SU-DHL-6 (cell line): ENCODE results near the gene TICAM1.

ENCODE experiments used
- H2AFZ ChIP-seq: fragments of 200-600 bp; sonication (generic); 2 replicates; pipeline ENCODE4 v1.6.1; 2014; ENCODE audit warnings: low read depth, mild to moderate bottlenecking, moderate library complexity, mixed read lengths, antibody characterized with exemption, low read length; ENCODE audit not compliant: severe bottlenecking
- H3F3A ChIP-seq: fragments of 200-600 bp; shearing (Covaris generic); 2 replicates; pipeline ENCODE4 v1.6.0; 2016; ENCODE audit warnings: antibody characterized with exemption, mild to moderate bottlenecking; ENCODE audit not compliant: insufficient read depth
- H3K27ac ChIP-seq: fragments of 200-600 bp; sonication (generic); 2 replicates; pipeline ENCODE4 v1.5.1; 2016; ENCODE audit warnings: low read depth, mild to moderate bottlenecking, low read length, moderate library complexity, mixed read lengths
- H3K27me3 ChIP-seq: fragments of 200-600 bp; sonication (generic), shearing (Covaris generic); 2 replicates; pipeline ENCODE4 v1.6.0; 2014; ENCODE audit warnings: mild to moderate bottlenecking, low read length
- H3K36me3 ChIP-seq: fragments of 200-600 bp; sonication (generic); 2 replicates; pipeline ENCODE4 v1.6.1; 2014; ENCODE audit warnings: mild to moderate bottlenecking, low read length, mixed read lengths
- H3K4me2 ChIP-seq: fragments of 300-600, 200-600 bp; shearing (Covaris generic), sonication (generic); 2 replicates; pipeline ENCODE4 v1.6.0; 2014; ENCODE audit warnings: low read length, low read depth, mild to moderate bottlenecking; ENCODE audit not compliant: poor library complexity, severe bottlenecking
- H3K4me3 ChIP-seq: fragments of 200-600 bp; sonication (generic); 2 replicates; pipeline ENCODE4 v1.5.1; 2014; ENCODE audit warnings: antibody characterized with exemption, low read length, mild to moderate bottlenecking, mixed read lengths; ENCODE audit not compliant: insufficient read depth, poor library complexity, severe bottlenecking
- H3K79me2 ChIP-seq: fragments of 200-600 bp; sonication (generic); 2 replicates; pipeline ENCODE4 v1.6.1; 2014; ENCODE audit warnings: mild to moderate bottlenecking, low read length, moderate library complexity; ENCODE audit not compliant: insufficient read depth
- H3K9ac ChIP-seq: fragments of 200-600 bp; sonication (generic); 2 replicates; pipeline ENCODE4 v1.7.0; 2014; ENCODE audit warnings: mild to moderate bottlenecking, low read length
- H3K9me2 ChIP-seq: fragments of 200-600 bp; sonication (generic); replicated peaks from 2 replicates; pipeline ENCODE4 v1.6.1; 2014; ENCODE audit warnings: low read length; ENCODE audit not compliant: insufficient read depth
- H3K9me3 ChIP-seq: fragments of 200-600 bp; sonication (generic); 2 replicates; pipeline ENCODE4 v1.6.1; 2014; ENCODE audit warnings: low read length, mixed read lengths; ENCODE audit not compliant: insufficient read depth
- H4K20me1 ChIP-seq: fragments of 200-600 bp; sonication (generic); 2 replicates; pipeline ENCODE4 v1.6.1; 2014; ENCODE audit warnings: low read depth, mild to moderate bottlenecking, antibody characterized with exemption, low read length, moderate library complexity, mixed read lengths
- CTCF ChIP-seq: fragments of 200-600 bp; sonication (generic); IDR thresholded peaks from one replicate; pipeline ENCODE4 v1.5.1; 2017; ENCODE audit warnings: antibody characterized with exemption, mild to moderate bottlenecking, low read length, moderate library complexity; ENCODE audit not compliant: insufficient read depth, poor library complexity, severe bottlenecking
- EZH2phosphoT487 ChIP-seq: fragments of 200-600 bp; sonication (generic), shearing (Covaris generic); conservative IDR thresholded peaks from 2 replicates; pipeline ENCODE4 v1.6.1; 2018; ENCODE audit warnings: mild to moderate bottlenecking, antibody characterized with exemption, low read length, moderate library complexity, mixed read lengths

The TICAM1 gene

GRCh38 chr19:4877753-4878490 lies 46.4 kb upstream of the TICAM1 start:
- H3K79me2 ChIP-seq, result no peaks in the 10 kb centered on the region
- H3K9ac ChIP-seq, result no peak overlapping the region; the same call in 1 of the 2 replicates
- no peaks in the 10 kb centered on the region for H3K36me3 ChIP-seq
- H3K27me3 ChIP-seq, result no peaks in the 10 kb centered on the region
- TF ChIP-seq CTCF (no peak), EZH2phosphoT487 (no peak)
- no peak overlapping the region for H2AFZ ChIP-seq
- no peaks in the 10 kb centered on the region for H3K9me3 ChIP-seq
- H3F3A ChIP-seq, result no peaks in the 10 kb centered on the region
- no peak overlapping the region for H3K4me3 ChIP-seq
- no peak overlapping the region for H3K27ac ChIP-seq
- no peaks in the 10 kb centered on the region for H4K20me1 ChIP-seq
- H3K4me2 ChIP-seq, result no peak overlapping the region
- no peaks in the 10 kb centered on the region for H3K9me2 ChIP-seq

- Histone ChIP-seq H3K36me3 (no peaks in the 10 kb centered on the region), H3K79me2 (no peaks in the 10 kb centered on the region), H3K4me2 (no peak overlapping the region), H4K20me1 (no peaks in the 10 kb centered on the region), H3K27ac (no peak overlapping the region), H3F3A (no peaks in the 10 kb centered on the region), H3K9ac (no peak overlapping the region), H3K27me3 (no peaks in the 10 kb centered on the region), H3K9me3 (no peaks in the 10 kb centered on the region), H2AFZ (no peak overlapping the region), H3K9me2 (no peaks in the 10 kb centered on the region), H3K4me3 (no peak overlapping the region)
- TF ChIP-seq EZH2phosphoT487 (no peak), CTCF (no peak)
Observed at GRCh38 chr19:4873930-4874329, 42.4 kb upstream of the TICAM1 start.

GRCh38 chr19:4871711-4872110 lies 40.2 kb upstream of the TICAM1 start:
- Histone ChIP-seq H3K36me3 (no peaks in the 10 kb centered on the region), H3K4me2 (no peak overlapping the region), H4K20me1 (no peaks in the 10 kb centered on the region), H3K27me3 (no peaks in the 10 kb centered on the region), H3F3A (no peaks in the 10 kb centered on the region), H3K4me3 (no peak overlapping the region), H3K27ac (no peak overlapping the region), H3K9ac (no peak overlapping the region), H3K9me3 (no peaks in the 10 kb centered on the region), H3K9me2 (no peaks in the 10 kb centered on the region), H2AFZ (no peak overlapping the region), H3K79me2 (peaks cover 5% of the 10 kb centered on the region; the same call in 1 of the 2 replicates)
- no peak for TF ChIP-seq CTCF
- TF ChIP-seq EZH2phosphoT487, result no peak
